Endothelial cell of umbilical vein (primary cell): ENCODE data around the gene SKIC3.

ENCODE experiments used
- CTCF ChIP-seq, 2 donors: IDR thresholded peaks; 1 replicate in 1 of 2; 2 replicates in 1 of 2; pipeline ENCODE4 v1.5.1; 2011; ENCODE audit warnings: low read length in 2 of 2, mild to moderate bottlenecking in 2 of 2, moderate library complexity in 2 of 2, control low read depth in 1 of 2, inconsistent platforms in 1 of 2, low read depth in 1 of 2; ENCODE audit not compliant: insufficient read depth in 1 of 2; ENCODE audit errors: extremely low read depth in 1 of 2
- EZH2 ChIP-seq: IDR thresholded peaks from 2 replicates; pipeline ENCODE4 v1.6.1; 2012; ENCODE audit warnings: borderline replicate concordance, low read depth, mild to moderate bottlenecking, moderate library complexity, low read length, inconsistent platforms; ENCODE audit not compliant: severe bottlenecking
- POLR2A ChIP-seq: IDR thresholded peaks from 2 replicates; pipeline ENCODE4 v1.6.1; 2012; ENCODE audit warnings: low read depth, mild to moderate bottlenecking, control low read depth, low read length
- POLR2AphosphoS5 ChIP-seq: IDR thresholded peaks from 2 replicates; pipeline ENCODE4 v1.6.1; 2012; ENCODE audit warnings: low read depth, mild to moderate bottlenecking, control low read depth, low read length, moderate library complexity; ENCODE audit not compliant: insufficient read depth

GRCh38 chr5:95600557-95600956 is 45.8 kb upstream of the SKIC3 start:
- TF ChIP-seq POLR2AphosphoS5 (no peak), POLR2A (no peak), CTCF (IDR thresholded peaks at IDR 0.05; ENCODE audit: extremely low read depth in 1 of 2, insufficient read depth in 1 of 2, low read depth in 1 of 2, low read length in 2 of 2) (no peak), EZH2 (no peak)
